Limb (tissue), 2 donors: Measurements from ENCODE around the gene RAI1.

Experiments used
- DNase-seq, 2 donors: peaks; one replicate each; pipeline ENCODE4 v3.0.0-alpha.2; 2016; ENCODE audit errors: extremely low spot score in 2 of 2

RAI1 gene

GRCh38 chr17:17730250-17730935 lies 49.1 kb downstream of the RAI1 start:
- DNase-seq, result no peak

GRCh38 chr17:17732444-17732843 lies 51.2 kb downstream of the RAI1 start:
- no peak for DNase-seq

- DNase-seq, result no peak
Observed at GRCh38 chr17:17732892-17733670, 51.8 kb downstream of the RAI1 start.

GRCh38 chr17:17736205-17737183 lies 55.2 kb downstream of the RAI1 start:
- no peak for DNase-seq

- peak in 1 of 2 donors; percentile 78 for DNase-seq
Observed at GRCh38 chr17:17737961-17738894, 57.0 kb downstream of the RAI1 start.

- DNase-seq, result no peak
Observed at GRCh38 chr17:17738901-17739300, 57.6 kb downstream of the RAI1 start.

GRCh38 chr17:17739388-17740066 lies 58.3 kb downstream of the RAI1 start:
- no peak for DNase-seq

- DNase-seq, result peak in 1 of 2 donors; percentile 65
Observed at GRCh38 chr17:17740615-17741348, 59.5 kb downstream of the RAI1 start.

- DNase-seq, result peak; percentile 61 to 77
Observed at GRCh38 chr17:17741349-17742023, 60.2 kb downstream of the RAI1 start.

- DNase-seq, result no peak
Observed at GRCh38 chr17:17742133-17742621, 60.9 kb downstream of the RAI1 start.

- DNase-seq, result no peak
Observed at GRCh38 chr17:17742688-17743390, 61.6 kb downstream of the RAI1 start.

- no peak for DNase-seq
Observed at GRCh38 chr17:17743391-17744112, 62.3 kb downstream of the RAI1 start.

- no peak for DNase-seq
Observed at GRCh38 chr17:17744116-17744515, 62.9 kb downstream of the RAI1 start.

- peak in 1 of 2 donors; percentile 61 for DNase-seq
Observed at GRCh38 chr17:17745476-17746455, 64.5 kb downstream of the RAI1 start.

- no peak for DNase-seq
Observed at GRCh38 chr17:17748179-17748578, 66.9 kb downstream of the RAI1 start.

GRCh38 chr17:17748604-17749003 lies 67.3 kb downstream of the RAI1 start:
- no peak for DNase-seq
